ENCODE data around the gene SNRNP200. TPM values are rescaled to one million over a fixed set of nuclear protein-coding genes. Genes with fewer than 3 reads are reported as not detected.

SNRNP200 gene
- total RNA-seq, 2 experiments from 2014 or later, result 79.3 to 216 TPM

DNA sequence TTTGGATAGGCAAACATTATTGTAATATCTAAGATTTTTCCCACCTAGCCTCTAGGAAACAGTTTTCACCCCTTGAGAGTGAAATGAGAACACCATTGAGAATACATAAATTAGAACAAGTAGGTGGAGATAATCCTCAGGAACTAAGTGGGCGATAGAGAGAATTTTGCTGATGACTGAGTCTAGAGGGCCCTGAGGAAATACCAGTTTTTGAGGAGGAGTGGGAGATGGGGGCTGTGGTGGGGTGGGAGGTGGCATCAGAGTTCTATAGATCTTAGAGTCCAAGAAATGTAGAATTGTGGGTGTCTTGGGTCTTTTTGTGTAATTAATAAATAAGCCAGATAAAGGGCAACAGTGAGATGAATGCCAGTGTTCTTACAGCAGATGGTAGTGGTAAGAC, 42.0 kb upstream of the SNRNP200 start:
- H3K4me2 ChIP-seq (ENCODE audit: low read length), result no peak overlapping the region
- H4K20me1 ChIP-seq (ENCODE audit: insufficient read depth, low read length), result no peaks in the 10 kb centered on the region
- H3K4me1 ChIP-seq (ENCODE audit: insufficient read depth, low read length, poor library complexity, severe bottlenecking), result no peaks in the 10 kb centered on the region
- peaks cover 99% of the 10 kb centered on the region for H3K36me3 ChIP-seq (ENCODE audit: insufficient read depth, low read length)
- intact Hi-C loops (cut with micrococcal nuclease; ENCODE audit: unreplicated experiment), result no loop called here
- no peaks in the 10 kb centered on the region for H3K9me3 ChIP-seq (ENCODE audit: low read length)
- no TSS peak for BruUV-seq (replicated peaks)
- H3K4me3 ChIP-seq (ENCODE audit: low read depth, low read length, poor library complexity, severe bottlenecking), result no peak overlapping the region
- no peak for DNase-seq (ENCODE audit: low spot score)
- no peak overlapping the region for H3K27ac ChIP-seq (ENCODE audit: low read depth, low read length, poor library complexity, severe bottlenecking)
- no peak for TF ChIP-seq EZH2phosphoT487 (IDR thresholded peaks at IDR 0.05; ENCODE audit: borderline replicate concordance, low read depth, low read length)
- TF ChIP-seq, protein P1, sequence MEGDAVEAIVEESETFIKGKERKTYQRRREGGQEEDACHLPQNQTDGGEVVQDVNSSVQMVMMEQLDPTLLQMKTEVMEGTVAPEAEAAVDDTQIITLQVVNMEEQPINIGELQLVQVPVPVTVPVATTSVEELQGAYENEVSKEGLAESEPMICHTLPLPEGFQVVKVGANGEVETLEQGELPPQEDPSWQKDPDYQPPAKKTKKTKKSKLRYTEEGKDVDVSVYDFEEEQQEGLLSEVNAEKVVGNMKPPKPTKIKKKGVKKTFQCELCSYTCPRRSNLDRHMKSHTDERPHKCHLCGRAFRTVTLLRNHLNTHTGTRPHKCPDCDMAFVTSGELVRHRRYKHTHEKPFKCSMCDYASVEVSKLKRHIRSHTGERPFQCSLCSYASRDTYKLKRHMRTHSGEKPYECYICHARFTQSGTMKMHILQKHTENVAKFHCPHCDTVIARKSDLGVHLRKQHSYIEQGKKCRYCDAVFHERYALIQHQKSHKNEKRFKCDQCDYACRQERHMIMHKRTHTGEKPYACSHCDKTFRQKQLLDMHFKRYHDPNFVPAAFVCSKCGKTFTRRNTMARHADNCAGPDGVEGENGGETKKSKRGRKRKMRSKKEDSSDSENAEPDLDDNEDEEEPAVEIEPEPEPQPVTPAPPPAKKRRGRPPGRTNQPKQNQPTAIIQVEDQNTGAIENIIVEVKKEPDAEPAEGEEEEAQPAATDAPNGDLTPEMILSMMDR (conservative IDR thresholded peaks at IDR 0.05; ENCODE audit: low read length), result no peak
- CTCF ChIA-PET (ENCODE audit: unreplicated experiment), result no interaction called here
- no peaks in the 10 kb centered on the region for H3K9me2 ChIP-seq (ENCODE audit: insufficient read depth, low read length)
- no peak overlapping the region for H2AFZ ChIP-seq (ENCODE audit: low read length)
- POLR2A ChIA-PET, result interaction anchor here (1.0 kb wide), 1 partner anchor 53 kb away, joined by 6 read pairs; no protein-coding TSS in a partner anchor
- no peaks in the 10 kb centered on the region for H3K79me2 ChIP-seq (ENCODE audit: insufficient read depth, low read depth, low read length)

DNA sequence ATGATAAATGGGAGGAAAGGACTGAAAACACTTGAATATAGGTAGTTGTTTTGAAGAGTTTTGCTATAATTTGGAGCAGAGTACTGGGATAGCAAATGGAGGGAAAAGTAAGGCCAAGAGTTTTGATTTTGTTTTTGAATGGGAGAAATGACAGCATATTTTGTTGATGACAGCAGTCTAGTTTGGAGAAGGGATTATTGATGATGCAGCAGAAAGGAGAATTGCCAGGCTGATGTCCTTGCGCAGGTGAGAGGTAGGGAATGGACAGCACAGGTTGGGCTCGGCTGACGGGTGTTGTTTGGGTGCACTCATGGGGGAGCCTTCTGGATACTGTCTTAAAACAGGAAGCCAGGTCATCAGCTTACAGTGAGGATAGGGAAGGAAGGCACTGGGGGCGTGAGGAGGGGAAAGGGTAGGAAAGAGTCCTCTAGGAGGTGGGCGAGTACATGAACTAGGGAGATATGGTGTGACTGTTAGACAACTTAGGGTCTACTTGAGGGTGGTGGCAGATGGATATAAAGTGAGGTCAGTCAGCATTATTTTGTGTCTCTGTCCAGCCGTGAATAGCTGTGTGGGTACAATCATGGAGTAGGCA, 40.6 kb upstream of the SNRNP200 start:
- no peak overlapping the region for H3K4me3 ChIP-seq (ENCODE audit: low read depth, low read length, poor library complexity, severe bottlenecking)
- no peak overlapping the region for H2AFZ ChIP-seq (ENCODE audit: low read length)
- ChIA-PET POLR2A (interaction anchor here (1.0 to 1.2 kb wide), 2 partner anchors 10 to 52 kb away, joined by 5 to 6 read pairs; partner anchors contain the start of gene NCAPH), CTCF (ENCODE audit: unreplicated experiment) (no interaction called here)
- H3K36me3 ChIP-seq (ENCODE audit: insufficient read depth, low read length), result peaks cover 99% of the 10 kb centered on the region
- no peak overlapping the region for H3K4me2 ChIP-seq (ENCODE audit: low read length)
- TF ChIP-seq, protein P1 (conservative IDR thresholded peaks at IDR 0.05; ENCODE audit: low read length), result no peak
- no peak for TF ChIP-seq EZH2phosphoT487 (IDR thresholded peaks at IDR 0.05; ENCODE audit: borderline replicate concordance, low read depth, low read length)
- H3K27ac ChIP-seq (ENCODE audit: low read depth, low read length, poor library complexity, severe bottlenecking), result no peak overlapping the region
- H3K9me2 ChIP-seq (ENCODE audit: insufficient read depth, low read length), result no peaks in the 10 kb centered on the region
- no peaks in the 10 kb centered on the region for H4K20me1 ChIP-seq (ENCODE audit: insufficient read depth, low read length)
- intact Hi-C loops (cut with micrococcal nuclease; ENCODE audit: unreplicated experiment), result no loop called here
- peaks cover 14% of the 10 kb centered on the region for H3K79me2 ChIP-seq (ENCODE audit: insufficient read depth, low read depth, low read length)
- H3K9me3 ChIP-seq (ENCODE audit: low read length), result no peaks in the 10 kb centered on the region
- no TSS peak for BruUV-seq (replicated peaks)
- no peak for DNase-seq (ENCODE audit: low spot score)
- H3K4me1 ChIP-seq (ENCODE audit: insufficient read depth, low read length, poor library complexity, severe bottlenecking), result no peaks in the 10 kb centered on the region

DNA sequence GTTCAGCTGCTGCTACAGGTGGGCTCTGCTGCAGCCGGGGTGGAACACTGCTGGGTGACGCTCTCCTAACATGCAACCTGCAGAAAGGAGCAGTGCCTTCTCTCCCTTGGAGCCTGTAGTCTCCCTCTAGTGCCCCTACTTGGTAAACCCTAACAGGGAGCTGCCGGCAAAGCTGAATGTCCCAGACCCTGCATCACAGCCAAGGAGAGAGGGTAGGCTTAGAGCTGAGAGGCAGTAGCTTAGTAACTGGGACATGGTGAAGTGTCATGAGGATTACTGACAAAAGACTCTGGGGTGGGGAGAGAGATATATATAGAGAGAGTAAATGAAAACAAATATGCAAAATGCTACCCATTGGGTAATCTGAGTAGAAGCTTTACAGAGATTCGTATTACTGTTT, 40.1 kb upstream of the SNRNP200 start:
- no peak overlapping the region for H3K4me3 ChIP-seq (ENCODE audit: low read depth, low read length, poor library complexity, severe bottlenecking)
- H3K36me3 ChIP-seq (ENCODE audit: insufficient read depth, low read length), result peaks cover 99% of the 10 kb centered on the region
- CTCF ChIA-PET (ENCODE audit: unreplicated experiment), result no interaction called here
- DNase-seq (ENCODE audit: low spot score), result no peak
- POLR2A ChIA-PET, result interaction anchor here (1.2 kb wide), 1 partner anchor 9 kb away, joined by 5 read pairs; the partner anchor contains the start of gene NCAPH
- no peaks in the 10 kb centered on the region for H3K9me3 ChIP-seq (ENCODE audit: low read length)
- peaks cover 19% of the 10 kb centered on the region for H3K79me2 ChIP-seq (ENCODE audit: insufficient read depth, low read depth, low read length)
- H3K4me2 ChIP-seq (ENCODE audit: low read length), result no peak overlapping the region
- no peaks in the 10 kb centered on the region for H3K9me2 ChIP-seq (ENCODE audit: insufficient read depth, low read length)
- intact Hi-C loops (cut with micrococcal nuclease; ENCODE audit: unreplicated experiment), result no loop called here
- no peaks in the 10 kb centered on the region for H4K20me1 ChIP-seq (ENCODE audit: insufficient read depth, low read length)
- TF ChIP-seq, protein P1 (conservative IDR thresholded peaks at IDR 0.05; ENCODE audit: low read length), result 0 out of 2 replicates have a peak, but pooled peaks have one; percentile 26
- TF ChIP-seq EZH2phosphoT487 (IDR thresholded peaks at IDR 0.05; ENCODE audit: borderline replicate concordance, low read depth, low read length), result no peak
- no peaks in the 10 kb centered on the region for H3K4me1 ChIP-seq (ENCODE audit: insufficient read depth, low read length, poor library complexity, severe bottlenecking)
- no peak overlapping the region for H2AFZ ChIP-seq (ENCODE audit: low read length)
- BruUV-seq (replicated peaks), result no TSS peak
- H3K27ac ChIP-seq (ENCODE audit: low read depth, low read length, poor library complexity, severe bottlenecking), result no peak overlapping the region
